ENCODE results near the gene CHN1.

CHN1 gene

GRCh38 chr2:174771136-174771535 is 234.0 kb downstream of the CHN1 start:
- Histone ChIP-seq H3K27me3 (replicated peaks) (no peaks in the 10 kb centered on the region), H3K36me3 (replicated peaks) (no peaks in the 10 kb centered on the region), H3K4me3 (ENCODE audit: low read depth, low read length) (no peak overlapping the region), H3K27ac (no peak overlapping the region)
- DNase-seq, result no peak
- in situ Hi-C loops (cut with HindIII; ENCODE audit: low pct_ligation_motif_present, low sequenced_read_pairs), result loop anchor here (10.0 kb wide), 1 partner anchor 214 kb away; no protein-coding TSS in a partner anchor
- TF ChIP-seq CTCF (IDR thresholded peaks at IDR 0.05; ENCODE audit: low read depth, low read length, missing control alignments), result no peak

GRCh38 chr2:174768557-174768956 is 236.6 kb downstream of the CHN1 start:
- TF ChIP-seq CTCF (IDR thresholded peaks at IDR 0.05; ENCODE audit: low read depth, low read length, missing control alignments), result no peak
- no peak for DNase-seq
- in situ Hi-C loops (cut with HindIII; ENCODE audit: low pct_ligation_motif_present, low sequenced_read_pairs), result no loop called here
- no peaks in the 10 kb centered on the region for H3K36me3 ChIP-seq (replicated peaks)
- H3K4me3 ChIP-seq (ENCODE audit: low read depth, low read length), result no peak overlapping the region
- no peaks in the 10 kb centered on the region for H3K27me3 ChIP-seq (replicated peaks)
- H3K27ac ChIP-seq, result no peak overlapping the region

DNA sequence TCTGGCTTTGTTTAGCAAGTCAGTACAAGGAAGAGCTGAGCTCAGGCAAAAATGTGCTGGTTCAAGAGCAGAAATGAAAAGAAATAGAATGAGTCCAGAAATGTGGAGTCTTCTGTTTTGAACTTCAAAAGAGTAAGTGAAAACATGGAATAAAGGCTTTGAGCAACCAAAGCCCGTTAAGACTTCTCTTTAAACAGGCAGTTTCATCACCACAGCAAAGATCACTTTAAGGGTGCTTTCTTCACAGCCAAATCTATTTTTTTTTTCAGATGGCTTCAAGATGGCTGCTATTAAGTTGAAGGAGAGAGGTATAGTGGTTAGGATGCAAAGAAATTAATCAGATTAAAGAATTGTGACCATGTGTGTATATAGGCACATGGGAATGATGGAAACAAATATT is 238.9 kb downstream of the CHN1 start:
- in situ Hi-C loops (cut with HindIII; ENCODE audit: low pct_ligation_motif_present, low sequenced_read_pairs), result no loop called here
- H3K27ac ChIP-seq, result no peak overlapping the region
- no peak for DNase-seq
- H3K36me3 ChIP-seq (replicated peaks), result no peaks in the 10 kb centered on the region
- no peak overlapping the region for H3K4me3 ChIP-seq (ENCODE audit: low read depth, low read length)
- H3K27me3 ChIP-seq (replicated peaks), result no peaks in the 10 kb centered on the region
- no peak for TF ChIP-seq CTCF (IDR thresholded peaks at IDR 0.05; ENCODE audit: low read depth, low read length, missing control alignments)

DNA sequence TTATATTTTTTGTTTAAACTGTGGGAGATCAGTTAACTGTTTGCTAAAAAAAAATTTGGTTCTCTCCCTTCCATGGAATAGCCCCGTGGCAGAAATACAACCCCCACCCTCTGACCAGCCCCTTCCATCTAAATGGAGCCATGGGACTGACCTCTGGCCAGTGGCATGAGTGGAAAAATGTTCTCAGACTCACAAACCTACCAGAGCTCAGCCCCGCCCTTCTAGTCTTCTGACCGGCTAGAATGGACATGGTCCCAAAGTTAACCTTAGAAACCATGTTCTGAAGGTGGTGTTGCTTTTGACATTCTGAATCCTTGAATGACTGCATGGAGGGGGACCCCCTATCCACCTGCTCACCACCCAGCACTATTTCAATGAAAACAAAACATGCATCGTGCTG is 239.6 kb downstream of the CHN1 start:
- no peaks in the 10 kb centered on the region for H3K27me3 ChIP-seq (replicated peaks)
- no peak for TF ChIP-seq CTCF (IDR thresholded peaks at IDR 0.05; ENCODE audit: low read depth, low read length, missing control alignments)
- H3K27ac ChIP-seq, result no peak overlapping the region
- in situ Hi-C loops (cut with HindIII; ENCODE audit: low pct_ligation_motif_present, low sequenced_read_pairs), result no loop called here
- no peak for DNase-seq
- H3K36me3 ChIP-seq (replicated peaks), result no peaks in the 10 kb centered on the region
- no peak overlapping the region for H3K4me3 ChIP-seq (ENCODE audit: low read depth, low read length)

DNA sequence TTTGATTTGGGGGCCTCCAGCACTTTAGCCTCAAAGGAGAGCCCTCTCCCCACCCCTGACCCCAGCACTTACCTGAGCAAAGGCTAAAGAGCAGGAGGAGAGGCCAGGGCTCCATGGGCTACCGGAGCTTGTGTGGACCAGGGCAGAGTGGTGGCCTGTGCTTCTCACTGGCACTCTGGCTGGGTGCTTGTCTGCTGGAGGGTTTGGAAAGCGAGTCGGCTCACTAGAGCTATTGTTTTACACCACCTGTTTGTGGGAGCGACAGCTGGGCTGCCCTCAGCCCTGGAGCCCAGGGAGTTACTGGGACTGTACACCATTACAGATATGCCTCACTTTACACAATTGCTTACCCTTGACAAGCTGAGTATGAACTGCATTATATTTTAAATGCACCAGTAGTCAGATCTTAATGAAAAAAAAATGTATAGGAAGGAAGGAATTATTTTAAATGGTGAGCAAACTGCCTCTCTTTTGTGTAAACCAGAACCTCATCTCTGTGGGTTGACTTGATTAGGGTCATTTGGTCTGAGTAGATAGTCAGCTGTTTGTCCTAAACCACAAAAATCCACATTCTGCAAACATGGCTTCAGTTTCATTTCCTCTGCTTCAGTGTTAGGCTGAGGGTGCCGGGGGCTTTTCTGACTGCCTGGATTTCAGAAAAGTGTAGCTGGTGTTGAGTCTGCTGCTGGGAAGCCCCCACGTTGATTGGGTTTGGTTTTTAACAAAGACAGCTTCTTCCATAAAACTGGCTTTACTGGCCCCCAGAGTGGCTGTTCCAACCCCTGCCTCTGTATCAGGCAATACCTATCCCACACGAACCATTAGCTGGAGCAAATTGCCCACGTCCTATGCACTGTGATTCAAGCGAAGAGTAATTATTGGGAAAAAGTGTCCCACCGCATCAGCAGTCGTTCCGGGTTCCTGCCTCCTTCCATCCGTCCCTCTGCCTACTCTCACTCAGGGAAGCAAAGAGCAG is 240.6 kb downstream of the CHN1 start, which contains the start of gene CHRNA1:
CHRNA1 (minus strand) TSS at position 193 of the 976 bp plus-strand sequence; CDS start at position 115, 78 bp downstream.
- in situ Hi-C loops (cut with HindIII; ENCODE audit: low pct_ligation_motif_present, low sequenced_read_pairs), result no loop called here
- no peak for TF ChIP-seq CTCF (IDR thresholded peaks at IDR 0.05; ENCODE audit: low read depth, low read length, missing control alignments)
- H3K27ac ChIP-seq, result peak within 1 kb of the TSS; percentile 49
- no peak within 1 kb of the TSS for H3K4me3 ChIP-seq (ENCODE audit: low read depth, low read length)
- peak; percentile 48 for DNase-seq
- H3K36me3 ChIP-seq (replicated peaks), result no peaks in the 10 kb centered on the region
- H3K27me3 ChIP-seq (replicated peaks), result no peaks in the 10 kb centered on the region

Measured in brain microvascular endothelial cell (primary cell).